Measurements from ENCODE around the gene ACAP3.

DNA sequence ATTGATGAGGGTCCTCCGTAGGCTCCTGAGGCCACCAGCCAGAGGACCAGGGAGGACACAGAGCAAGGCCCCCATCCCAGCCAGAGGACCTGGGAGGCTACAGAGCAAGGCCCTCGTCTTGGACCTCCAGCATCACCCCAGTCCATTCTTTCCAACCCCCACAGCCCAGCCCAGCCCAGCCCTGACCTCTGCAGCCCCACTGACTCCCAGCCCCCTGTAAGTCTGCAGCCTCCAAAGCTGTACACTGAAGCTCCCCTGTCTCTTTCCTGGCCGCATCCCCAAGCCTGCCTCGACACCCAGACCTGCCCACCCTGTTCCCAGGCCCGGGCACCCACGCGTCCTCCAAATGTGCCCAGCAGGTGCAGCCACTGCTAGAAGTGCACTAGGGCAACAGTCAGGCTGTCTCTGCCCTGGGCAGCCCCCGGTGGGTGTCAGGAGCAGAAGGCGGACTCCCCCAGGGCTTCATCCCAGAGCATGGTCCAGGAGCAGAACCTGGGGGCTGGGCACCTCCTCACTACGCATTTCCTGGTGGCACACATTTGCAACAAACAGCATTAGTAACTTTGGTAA is 39.4 kb upstream of the ACAP3 start:
- TF ChIP-seq, protein P1, sequence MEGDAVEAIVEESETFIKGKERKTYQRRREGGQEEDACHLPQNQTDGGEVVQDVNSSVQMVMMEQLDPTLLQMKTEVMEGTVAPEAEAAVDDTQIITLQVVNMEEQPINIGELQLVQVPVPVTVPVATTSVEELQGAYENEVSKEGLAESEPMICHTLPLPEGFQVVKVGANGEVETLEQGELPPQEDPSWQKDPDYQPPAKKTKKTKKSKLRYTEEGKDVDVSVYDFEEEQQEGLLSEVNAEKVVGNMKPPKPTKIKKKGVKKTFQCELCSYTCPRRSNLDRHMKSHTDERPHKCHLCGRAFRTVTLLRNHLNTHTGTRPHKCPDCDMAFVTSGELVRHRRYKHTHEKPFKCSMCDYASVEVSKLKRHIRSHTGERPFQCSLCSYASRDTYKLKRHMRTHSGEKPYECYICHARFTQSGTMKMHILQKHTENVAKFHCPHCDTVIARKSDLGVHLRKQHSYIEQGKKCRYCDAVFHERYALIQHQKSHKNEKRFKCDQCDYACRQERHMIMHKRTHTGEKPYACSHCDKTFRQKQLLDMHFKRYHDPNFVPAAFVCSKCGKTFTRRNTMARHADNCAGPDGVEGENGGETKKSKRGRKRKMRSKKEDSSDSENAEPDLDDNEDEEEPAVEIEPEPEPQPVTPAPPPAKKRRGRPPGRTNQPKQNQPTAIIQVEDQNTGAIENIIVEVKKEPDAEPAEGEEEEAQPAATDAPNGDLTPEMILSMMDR (IDR thresholded peaks at IDR 0.05 in 8 of 11, conservative IDR thresholded peaks at IDR 0.05 in 3 of 11), result no peak
- TF ChIP-seq POLR2A (IDR thresholded peaks at IDR 0.05) (no peak), POLR2AphosphoS5 (IDR thresholded peaks at IDR 0.05) (no peak)
